Mucosa of gallbladder (tissue), 1 donor: ENCODE results near the gene VAMP1. TPM values are rescaled to one million over a fixed set of nuclear protein-coding genes. Genes with fewer than 3 reads are reported as not detected.
"Not testable (repeated sequence)": the region's sequence is repeated elsewhere in the genome, so short reads cannot be mapped to it uniquely, and the experiment has no call there.

Source experiments
- DNase-seq: peaks from one replicate; pipeline ENCODE4 v3.0.0-alpha.2; 2020; ENCODE audit warnings: low spot score
- total RNA-seq: library from RNA; stranded (reverse); gene quantifications from one replicate; pipeline ENCODE4 v1.2.1, GENCODE V29; 2021
- donor health status: DM: no; HTN: no; CAD: no.

VAMP1 gene, protein sequence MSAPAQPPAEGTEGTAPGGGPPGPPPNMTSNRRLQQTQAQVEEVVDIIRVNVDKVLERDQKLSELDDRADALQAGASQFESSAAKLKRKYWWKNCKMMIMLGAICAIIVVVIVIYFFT
- total RNA-seq: 12.3 TPM

DNA sequence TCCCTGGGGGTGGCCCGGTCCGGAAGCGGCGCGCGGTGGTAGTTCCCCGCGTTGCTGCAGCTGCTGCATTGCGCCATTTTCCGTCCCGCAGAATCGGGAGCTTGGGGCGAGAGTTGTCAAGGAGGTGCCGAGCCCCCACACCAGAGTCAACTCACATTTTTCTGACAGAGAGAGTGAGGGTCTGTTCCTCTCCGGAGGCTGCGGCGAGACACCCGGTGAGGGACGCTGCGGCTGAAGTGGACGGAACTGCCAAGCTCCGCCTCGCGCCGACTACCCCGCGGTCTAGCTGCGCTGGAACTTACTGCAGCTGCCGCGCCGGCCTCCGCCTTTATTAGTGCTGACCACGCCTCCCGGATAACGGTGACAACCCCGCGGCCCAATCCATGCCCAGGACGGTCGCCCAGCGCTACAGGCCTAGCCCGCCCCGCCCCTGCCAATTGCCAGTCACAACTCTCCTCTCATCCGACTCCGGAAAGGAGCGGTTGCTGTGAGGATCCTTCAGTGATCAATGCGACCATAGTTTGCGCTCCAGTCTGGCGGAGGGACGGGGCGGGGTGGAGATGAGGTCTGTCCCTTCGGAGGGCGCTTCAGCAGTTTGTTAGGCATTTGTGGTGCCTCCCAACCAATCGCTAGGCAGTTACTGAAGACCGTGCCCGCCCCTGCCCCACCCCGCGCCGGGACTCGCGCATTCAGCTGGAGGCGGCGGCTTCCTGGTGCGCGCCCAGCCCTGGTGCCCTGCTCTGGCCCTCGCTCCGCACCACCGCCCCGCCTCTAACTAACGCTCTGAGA lies at the start of gene VAMP1:
Gene VAMP1 (minus strand): TSS at position 303 of the 789 bp plus-strand sequence. CDS start 146 bp downstream, at position 157.
- DNase-seq: peak; percentile 98

DNA sequence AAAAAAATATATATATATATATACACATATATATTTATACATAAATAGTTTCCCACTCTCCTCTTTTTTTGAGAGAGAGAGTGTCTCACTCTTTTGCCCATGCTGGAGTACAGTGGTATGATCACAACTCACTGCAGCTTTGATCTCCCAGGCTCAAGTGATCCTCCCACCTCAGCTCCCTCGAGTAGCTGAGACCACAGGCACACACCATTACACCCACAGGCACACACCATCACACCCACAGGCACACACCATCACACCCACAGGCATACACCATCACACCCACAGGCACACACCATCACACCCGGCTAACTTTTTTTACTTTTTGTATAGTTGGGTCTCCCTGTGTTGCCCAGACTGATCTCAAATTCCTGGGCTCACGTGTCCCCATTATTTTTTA lies 49.7 kb upstream of the VAMP1 start:
- no peak for DNase-seq

DNA sequence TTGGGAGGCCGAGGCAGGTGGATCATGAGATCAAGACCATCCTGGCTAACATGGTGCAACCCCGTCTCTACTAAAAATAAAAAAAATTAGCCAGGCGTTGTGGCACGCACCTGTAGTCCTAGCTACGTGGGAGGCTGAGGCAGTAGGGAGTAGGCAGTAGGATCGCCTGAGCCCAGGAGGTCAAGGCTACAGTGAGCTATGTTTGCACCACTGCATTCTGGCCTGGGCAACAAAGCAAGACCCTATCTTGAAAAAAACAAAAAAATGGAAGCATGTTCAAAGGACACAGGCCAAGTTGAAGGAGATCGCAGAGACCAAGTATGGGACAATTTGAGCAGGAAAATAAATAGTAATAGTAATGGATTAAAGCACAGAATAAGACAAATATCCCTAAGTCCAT lies 37.6 kb upstream of the VAMP1 start:
- DNase-seq: no peak

DNA sequence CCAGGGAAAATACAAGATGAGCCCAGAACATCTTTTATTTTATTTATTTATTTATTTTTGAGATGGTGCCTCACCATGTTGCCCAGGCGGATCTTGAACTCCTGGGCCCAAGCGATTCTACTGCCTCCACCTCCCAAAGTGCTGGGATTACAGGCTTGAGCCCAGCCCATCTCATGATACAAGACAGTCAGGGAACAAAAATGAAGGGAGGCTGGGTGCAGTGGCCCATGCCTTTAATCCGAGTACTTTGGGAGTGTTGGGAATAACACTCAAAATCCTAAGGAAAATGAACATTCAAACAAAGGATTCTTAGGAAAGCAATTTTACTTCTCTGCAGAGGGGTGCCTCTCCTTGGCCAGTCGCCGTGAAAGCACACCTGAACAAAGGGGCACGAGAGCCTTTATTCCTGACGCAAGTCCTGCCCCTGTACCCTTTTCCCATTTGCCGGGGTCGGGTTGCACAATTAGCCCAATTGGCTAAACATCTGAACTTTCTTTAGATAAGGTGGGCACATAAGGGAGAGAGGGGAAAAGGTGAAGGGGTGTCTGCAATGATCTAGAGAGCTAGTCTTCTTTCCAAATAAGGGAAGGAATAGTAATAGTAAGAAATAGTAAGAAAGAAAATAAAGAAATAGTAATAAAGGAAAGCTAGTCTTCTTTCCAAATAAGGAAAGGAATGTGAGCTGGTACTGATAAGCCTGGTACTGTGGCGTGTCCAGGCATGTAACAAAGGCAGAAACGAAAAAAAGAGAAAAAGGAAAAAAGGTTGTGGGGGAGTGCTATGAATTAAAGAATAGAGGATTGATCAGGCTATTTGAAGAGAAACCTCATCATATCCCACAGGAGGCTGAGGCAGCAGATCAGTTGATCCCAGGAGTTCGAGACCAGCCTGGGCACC lies 36.9 kb upstream of the VAMP1 start:
- no peak for DNase-seq

DNA sequence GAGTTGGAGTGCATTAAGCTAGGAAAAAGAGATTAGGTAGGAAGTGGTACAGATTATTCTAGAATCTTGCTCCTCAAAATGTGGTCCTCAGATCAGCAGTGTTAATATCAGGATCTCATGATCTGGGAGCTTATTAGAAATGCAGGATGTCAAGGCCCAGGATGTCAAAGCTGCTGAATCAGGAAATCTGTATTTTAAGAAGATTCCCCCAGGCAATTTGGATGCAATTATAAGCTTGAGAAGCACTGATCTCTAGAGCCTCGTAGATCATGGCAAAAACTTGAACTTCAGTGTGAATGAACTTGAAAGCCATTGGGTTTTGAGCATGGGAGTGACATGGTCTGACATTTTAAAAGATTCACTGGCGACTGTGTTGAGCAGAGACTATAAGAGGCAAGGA lies 30.0 kb upstream of the VAMP1 start:
- DNase-seq: no peak

DNA sequence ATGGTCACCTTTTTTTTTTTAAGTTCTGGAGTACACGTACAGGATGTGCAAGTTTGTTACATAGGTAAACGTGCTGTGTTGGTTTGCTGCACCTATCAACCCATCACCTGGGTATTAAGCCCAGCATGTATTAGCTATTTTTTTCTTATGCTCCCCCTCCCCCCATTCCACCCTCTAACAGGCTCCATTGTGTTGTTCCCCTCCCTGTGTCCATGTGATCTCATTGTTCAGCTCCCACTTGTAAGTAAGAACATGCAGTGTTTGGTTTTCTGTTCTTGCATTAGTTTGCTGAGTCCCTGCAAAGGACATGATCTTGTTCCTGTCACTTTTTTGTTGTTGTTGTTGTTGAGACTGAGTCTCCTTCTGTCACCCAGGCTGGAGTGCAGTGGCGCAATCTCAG lies 26.8 kb upstream of the VAMP1 start:
- not testable (repeated sequence) for DNase-seq

DNA sequence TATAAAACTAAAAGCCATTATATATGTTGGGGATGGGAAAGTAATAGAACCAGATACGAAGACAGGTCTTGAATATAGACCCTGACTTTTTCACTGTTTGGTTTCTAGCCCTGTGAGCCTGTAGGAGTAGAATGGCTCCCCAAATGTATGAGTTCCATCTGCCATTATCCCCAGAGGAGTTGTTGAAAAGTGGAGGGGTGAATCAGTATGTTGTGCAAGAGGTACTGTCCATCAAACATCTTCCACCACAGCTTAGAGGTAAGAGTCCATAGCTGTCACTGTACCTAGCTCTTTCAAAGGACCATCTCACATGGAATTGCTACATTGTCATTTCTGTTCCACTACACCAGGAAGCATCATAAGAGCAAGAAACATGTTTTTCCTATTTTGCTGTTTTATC lies 24.5 kb upstream of the VAMP1 start:
- DNase-seq: no peak

DNA sequence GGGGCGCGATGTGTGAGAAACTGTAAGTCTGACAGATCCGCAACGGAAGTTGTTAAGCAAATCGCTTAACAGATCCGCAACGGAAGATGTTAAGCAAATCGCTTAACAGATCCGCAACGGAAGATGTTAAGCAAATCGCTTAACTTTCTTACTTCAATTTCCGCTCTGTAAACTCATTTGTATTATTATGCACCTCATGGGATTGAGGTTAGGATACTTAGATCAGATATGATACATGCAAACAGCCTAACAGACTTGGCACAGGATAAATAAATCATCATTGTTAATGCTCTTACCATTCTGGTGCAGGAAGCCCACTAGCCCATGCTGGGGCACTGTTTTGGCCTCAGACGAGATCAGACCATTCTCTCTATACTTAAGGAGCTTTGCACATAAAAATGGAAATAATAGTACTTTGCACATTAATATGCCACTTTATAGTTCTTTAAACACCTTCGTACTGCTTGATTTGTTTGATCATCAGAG lies 23.8 kb upstream of the VAMP1 start:
- DNase-seq: no peak

DNA sequence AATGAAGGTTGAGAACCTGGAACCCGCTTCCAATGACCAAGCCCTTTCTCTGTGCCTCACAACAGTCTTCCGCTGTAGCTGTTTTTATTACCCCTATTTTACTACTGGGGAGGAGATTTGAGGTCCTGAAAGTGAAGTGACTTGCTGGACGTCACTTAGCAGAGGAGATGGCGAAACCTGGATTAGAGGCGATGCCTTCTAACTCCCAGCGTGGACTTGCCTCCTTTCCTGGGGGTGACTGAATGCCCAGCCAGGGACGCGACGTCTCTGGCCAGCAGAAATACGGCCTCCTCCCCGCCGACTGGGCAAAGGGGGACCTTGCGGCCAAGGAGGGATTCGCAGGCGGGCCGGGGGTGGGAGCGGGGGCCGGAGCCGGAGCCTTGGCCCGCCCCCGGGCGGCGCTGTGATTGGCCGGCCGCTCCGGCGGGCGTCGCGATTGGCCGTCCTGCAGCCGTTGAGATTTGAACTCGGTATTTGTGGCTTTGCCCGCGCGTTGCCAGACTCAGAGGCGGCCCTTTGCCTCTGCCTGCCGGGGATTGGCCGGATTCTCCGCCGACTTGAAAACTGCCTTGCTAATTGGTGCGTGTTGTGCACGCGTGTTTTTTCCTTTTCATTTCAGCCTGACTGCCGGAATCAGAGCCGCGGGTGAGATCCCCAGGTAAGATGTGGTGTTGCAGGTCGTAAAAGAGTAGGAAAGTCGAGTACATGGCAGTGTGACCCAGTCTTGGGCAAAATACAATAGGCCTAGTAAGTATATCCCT lies 23.2 kb upstream of the VAMP1 start, which contains the start of gene NCAPD2:
Gene NCAPD2 (plus strand): TSS at position 606 of the 761 bp plus-strand sequence. CDS start 997 bp downstream, outside the sequence.
- DNase-seq: peak; percentile 97

DNA sequence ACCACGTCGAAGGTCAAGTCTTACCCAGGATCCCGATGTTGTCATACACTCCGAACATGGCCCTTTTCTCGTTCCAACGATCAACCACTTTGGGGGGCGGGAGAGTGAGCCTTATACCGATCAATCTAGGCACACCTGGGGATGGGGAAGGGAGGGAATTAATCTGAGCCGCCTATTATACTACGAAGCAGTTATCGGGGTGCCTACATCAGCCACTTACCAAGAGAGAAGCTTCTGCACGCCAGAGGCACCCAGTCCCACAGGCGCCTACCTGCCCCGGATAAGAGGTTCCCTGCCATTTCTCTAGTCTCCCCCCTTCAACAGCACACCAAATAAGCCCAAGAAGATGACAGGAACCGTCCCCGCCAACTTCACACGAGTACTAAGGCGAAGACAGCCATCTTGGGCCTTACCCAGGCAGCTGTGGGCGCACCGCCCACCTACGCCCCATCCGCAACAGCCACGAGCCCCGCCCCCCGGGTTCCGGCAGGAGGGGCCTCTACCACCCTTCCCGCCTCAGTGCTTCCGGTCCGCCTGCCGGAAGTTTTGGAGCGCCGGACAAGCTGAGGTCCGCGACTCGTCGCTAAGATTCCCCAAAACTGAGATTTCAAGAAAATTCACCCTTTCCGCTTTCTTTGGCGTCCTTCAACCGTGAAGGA lies 22.5 kb upstream of the VAMP1 start, which contains the start of gene MRPL51:
Gene MRPL51 (minus strand): TSS at position 425 of the 659 bp plus-strand sequence. CDS start 126 bp downstream, at position 299.
- DNase-seq: peak; percentile 97

DNA sequence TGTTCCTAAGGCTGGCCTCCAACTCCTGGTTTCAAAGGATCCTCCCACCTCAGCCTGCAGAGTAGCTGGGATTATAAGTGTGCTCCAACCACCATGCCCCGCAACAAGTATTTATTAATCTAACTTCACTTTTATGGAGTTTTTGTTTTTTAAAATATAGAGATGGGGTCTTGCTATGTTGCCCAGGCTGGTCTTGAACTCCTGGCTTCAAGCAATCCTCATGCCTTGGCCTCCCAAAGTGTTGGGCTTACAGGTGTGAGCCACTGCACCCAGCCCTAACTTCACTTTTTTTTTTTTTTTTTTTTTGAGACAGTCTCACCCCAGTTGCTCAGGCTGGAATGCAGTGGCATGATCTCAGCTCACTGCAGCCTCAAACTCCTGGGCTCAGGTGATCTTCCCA lies 20.2 kb upstream of the VAMP1 start:
- DNase-seq: not testable (repeated sequence)

DNA sequence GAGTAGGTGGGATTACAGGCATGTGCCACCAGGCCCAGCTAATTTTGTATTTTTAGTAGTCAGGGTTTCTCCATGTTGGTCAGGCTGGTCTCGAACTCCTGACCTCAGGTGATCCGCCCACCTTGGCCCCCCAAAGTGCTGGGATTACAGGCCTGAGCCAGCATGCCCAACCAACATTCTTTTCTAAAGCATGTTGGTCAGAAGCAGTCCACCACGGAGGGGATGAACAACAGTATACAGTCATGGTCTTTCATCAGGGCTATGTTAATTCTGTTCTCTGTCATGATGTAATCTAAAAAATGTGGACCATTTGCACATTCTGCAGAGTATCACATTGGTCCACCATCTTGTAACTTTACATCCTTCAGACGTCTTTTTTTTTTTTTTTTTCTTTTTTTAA lies 19.0 kb upstream of the VAMP1 start:
- DNase-seq: no peak

DNA sequence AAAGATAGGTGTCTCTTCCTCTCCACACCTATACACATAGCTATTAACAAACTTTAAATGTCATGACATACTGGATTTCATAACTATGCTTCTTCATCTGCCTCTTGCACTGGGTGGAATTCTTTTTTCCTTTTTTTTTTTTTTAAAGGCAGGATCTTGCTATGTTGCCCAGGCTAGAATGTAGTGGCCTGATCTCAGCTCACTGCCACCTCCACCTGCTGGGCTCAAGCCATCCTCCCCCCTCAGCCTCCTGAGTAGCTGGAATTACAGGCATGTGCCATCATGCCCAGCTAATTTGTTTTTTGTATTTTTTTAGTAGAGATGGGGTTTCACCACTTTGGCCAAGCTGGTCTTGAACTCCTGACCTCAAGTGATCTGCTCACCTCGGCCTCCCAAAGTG lies 17.8 kb upstream of the VAMP1 start:
- DNase-seq: no peak

DNA sequence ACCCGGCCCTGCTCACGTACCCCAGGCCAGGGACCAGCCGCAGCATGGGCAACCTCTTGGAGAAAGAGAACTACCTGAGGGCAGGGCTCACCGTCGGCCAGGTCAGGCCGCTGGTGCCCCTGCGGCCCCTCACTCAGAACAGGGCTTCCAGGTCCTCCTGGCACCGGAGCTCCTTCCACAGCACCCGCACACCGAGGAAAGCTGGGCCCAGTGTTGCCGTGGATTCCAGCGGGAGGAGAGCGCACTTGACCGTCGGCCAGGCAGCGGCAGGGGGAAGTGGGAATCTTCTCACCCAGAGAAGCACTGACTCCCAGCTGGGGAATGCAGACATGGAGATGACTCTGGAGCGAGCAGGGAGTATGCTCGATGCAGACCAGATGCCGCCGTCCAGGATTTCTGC lies 7.9 kb upstream of the VAMP1 start:
- DNase-seq: peak; percentile 31

DNA sequence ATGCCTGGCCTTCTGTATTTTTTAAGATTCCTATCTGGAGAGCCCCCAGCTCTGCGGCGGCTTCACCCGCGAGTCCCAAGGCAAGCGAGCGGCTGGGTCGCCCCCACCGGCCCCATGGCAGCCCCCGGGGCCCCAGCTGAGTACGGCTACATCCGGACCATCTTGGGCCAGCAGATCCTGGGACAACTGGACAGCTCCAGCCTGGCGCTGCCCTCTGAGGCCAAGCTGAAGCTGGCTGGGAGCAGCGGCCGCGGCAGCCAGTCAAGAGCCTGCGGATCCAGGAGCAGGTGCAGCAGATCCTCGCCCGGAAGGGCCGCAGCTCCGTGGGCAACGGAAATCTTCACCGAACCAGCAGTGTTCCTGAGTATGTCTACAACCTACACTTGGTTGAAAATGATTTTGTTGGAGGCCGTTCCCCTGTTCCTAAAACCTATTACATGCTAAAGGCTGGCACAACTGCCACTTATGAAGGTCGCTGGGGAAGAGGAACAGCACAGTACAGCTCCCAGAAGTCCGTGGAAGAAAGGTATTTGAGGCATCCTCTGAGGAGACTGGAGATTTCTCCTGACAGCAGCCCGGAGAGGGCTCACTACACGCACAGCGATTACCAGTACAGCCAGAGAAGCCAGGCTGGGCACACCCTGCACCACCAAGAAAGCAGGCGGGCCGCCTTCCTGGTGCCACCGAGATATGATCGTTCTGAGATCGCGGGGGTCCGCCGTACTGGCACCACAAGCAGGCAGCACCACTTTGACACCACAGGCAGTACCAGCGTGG lies 7.3 kb upstream of the VAMP1 start:
- not testable (repeated sequence) for DNase-seq

DNA sequence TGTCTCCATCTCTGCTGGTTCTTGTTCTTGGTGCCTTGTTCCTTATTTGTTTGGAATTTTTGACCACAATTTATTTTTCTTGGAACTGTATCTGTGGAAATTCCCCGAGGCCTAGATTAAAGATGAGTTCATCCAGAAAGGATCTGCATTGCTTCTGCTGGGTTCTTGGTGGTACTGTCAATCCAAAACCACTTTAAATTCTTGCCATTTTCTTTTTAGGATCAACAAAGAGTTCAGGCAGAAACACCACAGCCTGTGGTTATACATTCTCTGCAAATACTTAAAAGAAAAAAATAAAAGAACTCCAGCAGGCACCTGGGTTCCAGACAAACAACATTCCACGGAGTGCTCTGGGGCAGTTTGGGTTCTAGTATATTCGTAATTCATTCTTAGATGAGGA lies 6.0 kb upstream of the VAMP1 start:
- no peak for DNase-seq

DNA sequence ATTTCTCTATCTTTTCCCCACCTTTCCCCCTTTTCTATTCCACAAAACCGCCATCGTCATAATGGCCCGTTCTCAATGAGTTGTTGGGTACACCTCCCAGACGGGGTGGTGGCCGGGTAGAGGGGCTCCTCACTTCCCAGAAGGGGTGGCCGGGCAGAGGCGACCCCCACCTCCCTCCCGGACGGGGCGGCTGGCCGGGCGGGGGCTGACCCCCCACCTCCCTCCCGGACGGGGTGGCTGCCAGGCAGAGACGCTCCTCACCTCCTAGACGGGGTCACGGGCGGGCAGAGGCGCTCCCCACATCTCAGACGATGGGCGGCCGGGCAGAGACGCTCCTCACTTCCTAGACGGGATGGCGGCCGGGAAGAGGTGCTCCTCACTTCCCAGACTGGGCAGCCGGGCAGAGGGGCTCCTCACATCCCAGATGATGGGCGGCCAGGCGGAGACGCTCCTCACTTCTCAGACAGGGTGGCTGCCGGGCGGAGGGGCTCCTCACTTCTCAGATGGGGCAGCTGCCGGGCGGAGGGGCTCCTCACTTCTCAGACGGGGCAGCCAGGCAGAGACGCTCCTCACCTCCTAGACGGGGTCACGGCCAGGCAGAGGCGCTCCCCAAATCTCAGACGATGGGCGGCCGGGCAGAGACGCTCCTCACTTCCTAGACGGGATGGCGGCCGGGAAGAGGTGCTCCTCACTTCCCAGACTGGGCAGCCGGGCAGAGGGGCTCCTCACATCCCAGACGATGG lies 4.9 kb upstream of the VAMP1 start:
- DNase-seq: not testable (repeated sequence)

DNA sequence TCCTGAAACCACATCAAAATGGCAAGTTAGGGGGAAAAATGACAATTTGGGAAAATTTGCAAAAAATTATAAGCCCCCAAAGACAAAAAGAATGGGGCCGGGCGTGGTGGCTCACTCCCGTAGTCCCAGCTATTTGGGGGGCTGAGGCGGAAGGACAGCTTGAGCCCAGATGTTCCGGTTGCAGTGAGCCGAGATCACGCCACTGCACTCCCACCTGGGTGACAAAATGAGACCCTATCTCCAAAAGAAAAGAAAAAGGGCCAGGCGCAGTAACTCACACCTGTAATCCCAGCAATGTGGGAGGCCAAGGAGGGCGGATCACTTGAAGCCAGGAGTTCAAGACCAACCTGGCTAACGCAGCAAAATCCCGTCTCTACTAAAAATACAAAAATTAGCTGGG lies 2.0 kb upstream of the VAMP1 start:
- DNase-seq: no peak

DNA sequence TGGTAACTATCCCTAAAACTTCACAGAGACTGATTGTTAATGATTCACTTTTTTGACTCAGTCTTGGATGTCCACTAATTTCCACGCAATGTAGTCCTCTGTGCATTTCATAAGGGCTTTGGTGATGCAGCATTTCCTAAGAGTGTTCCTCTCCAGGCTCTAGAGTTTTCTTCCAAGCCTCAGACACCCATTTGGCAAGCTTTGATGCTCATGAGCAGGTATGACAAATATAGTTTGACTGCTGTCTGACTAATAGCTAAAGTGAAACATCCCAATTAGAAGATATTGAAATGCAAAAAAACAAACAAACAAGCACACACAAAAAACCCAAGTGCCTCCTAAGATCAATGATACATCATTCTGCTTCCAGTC lies 1.5 kb upstream of the VAMP1 start:
- DNase-seq: no peak
